Esophagus squamous epithelium (tissue), 5 donors: ENCODE data around the gene DAB1. TPM values are rescaled to one million over a fixed set of nuclear protein-coding genes. Genes with fewer than 3 reads are reported as not detected.

Source experiments
- DNase-seq: peaks from one replicate; lab custom pipeline; 2025; lab: John Stamatoyannopoulos, UW
- H3K27ac ChIP-seq, 4 donors: fragments of 200-600 bp; sonication (generic); one replicate each; pipeline ENCODE4 v1.5.1; 2016 to 2019; ENCODE audit warnings: mild to moderate bottlenecking in 1 of 4
- H3K27me3 ChIP-seq, 4 donors: fragments of 200-600 bp; sonication (generic); 1 replicate in 3 of 4; 2 replicates in 1 of 4; pipeline versions ENCODE4 v1.5.1 to v1.6.0; 2017 to 2021; ENCODE audit warnings: antibody characterized with exemption in 1 of 4
- H3K36me3 ChIP-seq, 3 donors: fragments of 200-600 bp; sonication (generic); one replicate each; pipeline ENCODE4 v1.5.1; 2016 to 2019
- H3K4me1 ChIP-seq, 3 donors: fragments of 200-600 bp; sonication (generic); one replicate each; pipeline ENCODE4 v1.5.1; 2017 to 2019
- H3K4me3 ChIP-seq, 4 donors: fragments of 200-600 bp; sonication (generic); 1 replicate in 3 of 4; 2 replicates in 1 of 4; pipeline ENCODE4 v1.5.1; 2016 to 2019; ENCODE audit warnings: mild to moderate bottlenecking in 2 of 4, moderate library complexity in 1 of 4
- H3K9me3 ChIP-seq, 3 donors: fragments of 200-600 bp; sonication (generic); one replicate each; pipeline ENCODE4 v1.5.1; 2016 to 2019
- POLR2A ChIP-seq, 4 donors: fragments of 450-650 bp; IDR thresholded peaks; one replicate each; pipeline ENCODE4 v1.6.1; 2017; ENCODE audit warnings: antibody characterized with exemption in 4 of 4, mild to moderate bottlenecking in 4 of 4, moderate library complexity in 3 of 4
- WGBS, 2 donors: methylation state at CpG; one replicate each; pipeline ENCODE4 v1.1.5; 2018; 5-methylcytosine and 5-hydroxymethylcytosine counted together
- intact Hi-C: fragments of 100-400 bp; cut with DNase I; formaldehyde crosslinking; loops from one replicate; pipeline ENCODE4 v1.15.0; 2022
- total RNA-seq, 4 donors: library from RNA; depleted of rRNA; stranded (reverse); fragments of >200 nt; gene quantifications; one replicate each; pipeline ENCODE4 v1.1.0, GENCODE V29; 2016
- TF ChIP-seq, protein P1 (sequence below), 6 experiments: fragments of 450-650 bp in 4 of 6; fragments of 200-600 bp in 2 of 6; sonication (generic) in 2 of 6; IDR thresholded peaks; one replicate each; pipeline ENCODE4 v1.5.1; 2016 to 2019; ENCODE audit warnings: antibody characterized with exemption in 6 of 6, mild to moderate bottlenecking in 4 of 6, moderate library complexity in 4 of 6
- donor health status: DM: yes; HTN: yes; CAD: no.

DAB1 gene
- total RNA-seq, 4 donors from 2014 or later = under 0.01 TPM; not detected in 3

DNA sequence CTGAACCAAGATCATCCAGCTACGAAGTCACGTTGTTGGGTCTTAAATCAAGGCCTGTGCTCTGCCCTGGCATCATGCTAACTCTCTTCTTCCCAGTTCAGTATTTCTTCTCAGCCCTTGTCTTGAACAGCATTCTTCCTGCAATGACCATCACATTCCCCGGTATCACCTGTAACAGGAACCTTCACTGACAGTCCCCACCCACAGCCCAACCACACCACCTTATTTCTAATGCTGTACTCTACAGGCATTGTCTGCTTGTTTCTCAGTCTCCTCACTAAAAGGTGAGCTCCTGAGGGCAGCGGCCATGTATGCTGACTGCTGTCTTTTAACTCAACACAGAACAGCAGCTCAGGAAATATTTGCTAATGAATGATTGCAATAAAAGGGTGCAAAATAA is 54.0 kb downstream of the DAB1 start:
- Histone ChIP-seq H3K4me1 (no peaks in the 10 kb centered on the region), H3K9me3 (peaks cover 0 to 7% (median 0%) of the 10 kb centered on the region in 3 donors), H3K27me3 (no peaks in the 10 kb centered on the region), H3K36me3 (no peaks in the 10 kb centered on the region), H3K27ac (no peak overlapping the region), H3K4me3 (no peak overlapping the region)
- DNase-seq = no peak
- intact Hi-C loops = no loop called here
- no peak for TF ChIP-seq POLR2A (IDR thresholded peaks at IDR 0.05)
- 81 to 91% methylated on average over 4 of the region's 4 CpGs for WGBS, 2 donors

DNA sequence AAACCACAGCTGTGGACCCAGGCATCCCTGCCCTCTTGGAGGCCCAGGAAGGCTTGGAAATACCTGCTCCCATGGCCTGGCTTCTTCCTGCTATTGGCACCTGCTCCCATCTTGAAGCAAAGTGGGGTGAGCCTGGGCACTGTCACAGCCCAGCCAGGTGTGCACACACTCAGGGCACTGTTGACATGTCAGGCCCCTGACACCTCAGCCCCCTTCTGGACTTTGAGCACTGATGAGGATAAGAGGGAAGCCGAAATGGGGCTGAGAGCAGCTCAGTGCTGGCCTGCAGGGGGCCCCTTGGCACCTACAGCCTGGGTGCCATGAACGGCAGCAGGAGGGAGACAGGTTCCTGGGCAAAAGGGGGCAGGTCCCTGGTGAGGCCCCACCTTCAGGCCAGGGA is 55.9 kb downstream of the DAB1 start:
- DNase-seq = no peak
- TF ChIP-seq, protein P1, sequence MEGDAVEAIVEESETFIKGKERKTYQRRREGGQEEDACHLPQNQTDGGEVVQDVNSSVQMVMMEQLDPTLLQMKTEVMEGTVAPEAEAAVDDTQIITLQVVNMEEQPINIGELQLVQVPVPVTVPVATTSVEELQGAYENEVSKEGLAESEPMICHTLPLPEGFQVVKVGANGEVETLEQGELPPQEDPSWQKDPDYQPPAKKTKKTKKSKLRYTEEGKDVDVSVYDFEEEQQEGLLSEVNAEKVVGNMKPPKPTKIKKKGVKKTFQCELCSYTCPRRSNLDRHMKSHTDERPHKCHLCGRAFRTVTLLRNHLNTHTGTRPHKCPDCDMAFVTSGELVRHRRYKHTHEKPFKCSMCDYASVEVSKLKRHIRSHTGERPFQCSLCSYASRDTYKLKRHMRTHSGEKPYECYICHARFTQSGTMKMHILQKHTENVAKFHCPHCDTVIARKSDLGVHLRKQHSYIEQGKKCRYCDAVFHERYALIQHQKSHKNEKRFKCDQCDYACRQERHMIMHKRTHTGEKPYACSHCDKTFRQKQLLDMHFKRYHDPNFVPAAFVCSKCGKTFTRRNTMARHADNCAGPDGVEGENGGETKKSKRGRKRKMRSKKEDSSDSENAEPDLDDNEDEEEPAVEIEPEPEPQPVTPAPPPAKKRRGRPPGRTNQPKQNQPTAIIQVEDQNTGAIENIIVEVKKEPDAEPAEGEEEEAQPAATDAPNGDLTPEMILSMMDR (IDR thresholded peaks at IDR 0.05) = no peak
- no peak for TF ChIP-seq POLR2A (IDR thresholded peaks at IDR 0.05)

DNA sequence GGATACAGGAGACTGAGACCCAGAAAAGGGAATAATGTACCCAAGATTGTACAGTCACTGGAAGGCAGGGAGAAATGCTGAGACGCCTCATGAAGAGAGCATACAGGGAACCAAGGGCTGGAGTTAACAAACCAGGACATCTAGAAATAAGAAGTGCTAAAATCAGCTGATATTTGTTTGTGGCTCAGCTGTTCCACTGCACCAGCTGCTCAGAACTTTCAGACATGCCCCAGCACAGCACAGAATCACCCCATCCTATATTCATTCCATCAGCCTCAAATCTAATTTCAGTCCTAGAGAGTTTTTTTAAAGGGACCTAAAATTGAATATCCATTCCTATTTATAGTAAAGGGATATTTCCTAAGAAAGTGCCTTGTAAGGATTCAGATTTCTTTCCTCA is 60.2 kb downstream of the DAB1 start:
- DNase-seq = no peak
- no peak overlapping the region for H3K27ac ChIP-seq
- H3K36me3 ChIP-seq = no peaks in the 10 kb centered on the region
- no peaks in the 10 kb centered on the region for H3K4me1 ChIP-seq
- no peak overlapping the region for H3K4me3 ChIP-seq
- H3K27me3 ChIP-seq = no peaks in the 10 kb centered on the region
- 67 to 74% methylated on average over 1 of the region's 1 CpG for WGBS, 2 donors
- intact Hi-C loops = no loop called here
- H3K9me3 ChIP-seq = peaks cover 0 to 7% (median 3%) of the 10 kb centered on the region in 3 donors
- TF ChIP-seq, protein P1 (IDR thresholded peaks at IDR 0.05) = no peak
- TF ChIP-seq POLR2A (IDR thresholded peaks at IDR 0.05) = no peak

More for the DNA sequence above, 55.9 kb downstream of the DAB1 start:
- intact Hi-C loops = no loop called here
- H3K4me1 ChIP-seq = no peaks in the 10 kb centered on the region
- no peak overlapping the region for H3K27ac ChIP-seq
- H3K4me3 ChIP-seq = no peak overlapping the region
- H3K9me3 ChIP-seq = peaks cover 0 to 7% (median 0%) of the 10 kb centered on the region in 3 donors
- WGBS, 2 donors = 40% methylated on average over 1 of the region's 2 CpGs; no CpG with 5 or more reads in 1 of the 2 donors
- no peaks in the 10 kb centered on the region for H3K36me3 ChIP-seq
- no peaks in the 10 kb centered on the region for H3K27me3 ChIP-seq

DNA sequence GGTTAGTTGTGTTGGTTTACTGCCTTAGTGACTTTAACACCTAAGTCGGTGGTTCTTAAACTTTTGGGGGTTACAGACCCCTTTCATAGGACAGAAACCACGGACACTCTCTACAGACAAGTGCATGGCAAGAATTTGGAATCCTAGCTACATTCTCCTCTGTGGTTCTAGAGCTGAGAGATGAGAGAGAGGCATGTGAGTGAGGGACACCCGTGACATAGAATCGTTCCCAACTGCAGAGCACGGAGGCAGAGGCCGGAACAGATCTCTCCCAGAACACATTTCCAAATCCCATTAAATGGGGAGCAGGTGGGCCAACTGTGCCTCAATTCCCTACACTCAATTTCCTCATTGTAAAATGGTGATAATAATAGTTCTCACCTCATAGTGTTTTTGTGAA is 60.7 kb downstream of the DAB1 start:
- H3K4me1 ChIP-seq = no peaks in the 10 kb centered on the region
- no peaks in the 10 kb centered on the region for H3K27me3 ChIP-seq
- TF ChIP-seq, protein P1 (IDR thresholded peaks at IDR 0.05) = no peak
- no peak for TF ChIP-seq POLR2A (IDR thresholded peaks at IDR 0.05)
- intact Hi-C loops = no loop called here
- H3K27ac ChIP-seq = no peak overlapping the region
- H3K9me3 ChIP-seq = peaks cover 0 to 8% (median 7%) of the 10 kb centered on the region in 3 donors
- no peaks in the 10 kb centered on the region for H3K36me3 ChIP-seq
- WGBS, 2 donors = 75 to 81% methylated on average over 5 to 6 of the region's 6 CpGs
- no peak overlapping the region for H3K4me3 ChIP-seq
- no peak for DNase-seq

DNA sequence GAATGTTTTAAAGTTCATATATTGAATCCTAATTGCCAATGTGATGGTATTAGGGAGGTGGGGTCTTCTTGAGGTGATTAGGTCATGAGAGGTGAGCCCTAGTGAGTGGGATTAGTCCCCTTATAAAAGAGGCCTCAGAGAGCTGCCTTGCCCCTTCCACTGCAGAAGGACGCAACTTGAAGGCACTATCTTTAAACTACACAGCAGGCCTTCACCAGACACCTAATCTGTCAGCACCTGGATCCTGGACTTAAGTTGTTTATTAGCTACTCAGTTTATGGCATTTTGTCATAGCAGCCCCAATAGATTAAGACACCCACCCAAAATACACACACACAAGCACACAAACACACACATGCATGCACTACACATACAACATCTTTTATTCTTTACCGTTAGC is 61.4 kb downstream of the DAB1 start:
- no peaks in the 10 kb centered on the region for H3K4me1 ChIP-seq
- H3K9me3 ChIP-seq = peaks cover 0 to 7% (median 5%) of the 10 kb centered on the region in 3 donors
- H3K36me3 ChIP-seq = no peaks in the 10 kb centered on the region
- 64% methylated on average over 2 of the region's 2 CpGs for WGBS, 2 donors
- no peak for DNase-seq
- H3K27ac ChIP-seq = no peak overlapping the region
- intact Hi-C loops = no loop called here
- TF ChIP-seq, protein P1 (IDR thresholded peaks at IDR 0.05) = no peak
- no peak for TF ChIP-seq POLR2A (IDR thresholded peaks at IDR 0.05)
- no peak overlapping the region for H3K4me3 ChIP-seq
- no peaks in the 10 kb centered on the region for H3K27me3 ChIP-seq

DNA sequence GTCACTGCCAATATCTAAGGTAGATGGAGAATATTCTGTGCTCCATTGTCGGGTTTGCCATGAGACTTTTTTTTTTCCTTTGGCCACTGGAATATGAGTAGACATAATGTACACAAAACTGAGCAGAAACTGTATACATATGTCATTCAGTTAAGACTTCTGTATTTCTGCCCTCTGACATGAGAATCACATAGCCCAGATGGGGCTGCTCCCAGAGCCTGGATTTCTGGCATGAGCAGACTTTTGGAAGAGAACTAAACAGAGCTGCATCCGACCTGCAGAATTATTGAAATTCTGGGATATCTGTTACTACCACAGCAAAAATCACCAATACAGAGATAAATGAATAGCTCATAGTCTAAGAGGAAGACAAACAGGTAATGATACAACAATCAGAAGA is 62.3 kb downstream of the DAB1 start:
- no peak for TF ChIP-seq POLR2A (IDR thresholded peaks at IDR 0.05)
- TF ChIP-seq, protein P1 (IDR thresholded peaks at IDR 0.05) = no peak
- peaks cover 0 to 3% (median 0%) of the 10 kb centered on the region in 4 donors for H3K27me3 ChIP-seq
- no peaks in the 10 kb centered on the region for H3K36me3 ChIP-seq
- no peak overlapping the region for H3K4me3 ChIP-seq
- H3K4me1 ChIP-seq = no peaks in the 10 kb centered on the region
- H3K9me3 ChIP-seq = peaks cover 0 to 7% (median 5%) of the 10 kb centered on the region in 3 donors
- no peak overlapping the region for H3K27ac ChIP-seq
- intact Hi-C loops = no loop called here
- WGBS, 2 donors = 50 to 79% methylated on average over 2 of the region's 2 CpGs
- DNase-seq = no peak
